GM23338 (cell line): ENCODE measurements around the gene ACAD8.

Experiments
- EZH2 ChIP-seq: fragments of 200-600 bp; sonication (generic); IDR thresholded peaks from one replicate; pipeline ENCODE4 v1.8.0; 2017; ENCODE audit warnings: antibody characterized with exemption, mild to moderate bottlenecking, low read depth; ENCODE audit not compliant: unreplicated experiment
- EZH2phosphoT487 ChIP-seq: fragments of 200-600 bp; sonication (generic); IDR thresholded peaks from one replicate; pipeline ENCODE4 v1.8.1; 2018; ENCODE audit warnings: antibody characterized with exemption; ENCODE audit not compliant: unreplicated experiment
- POLR2AphosphoS5 ChIP-seq: IDR thresholded peaks from 2 replicates; pipeline ENCODE4 v1.6.1; 2016; ENCODE audit warnings: antibody characterized with exemption, low read depth
- STAT1 ChIP-seq: IDR thresholded peaks from one replicate; pipeline ENCODE4 v1.6.1; 2016; ENCODE audit warnings: antibody characterized with exemption; ENCODE audit not compliant: unreplicated experiment
- TF ChIP-seq, protein P1 (sequence below), 2 experiments: fragments of 200-600 bp in 1 of 2; sonication (generic) in 1 of 2; conservative IDR thresholded peaks; 2 replicates each; pipeline versions ENCODE4 v1.5.1 to v1.6.1; 2016 to 2017; ENCODE audit warnings: antibody characterized with exemption in 2 of 2, low read depth in 2 of 2, mild to moderate bottlenecking in 2 of 2, moderate library complexity in 1 of 2
- TF ChIP-seq, protein P2 (sequence below): IDR thresholded peaks from one replicate; pipeline ENCODE4 v1.6.1; 2018; ENCODE audit warnings: antibody characterized with exemption; ENCODE audit not compliant: unreplicated experiment

DNA sequence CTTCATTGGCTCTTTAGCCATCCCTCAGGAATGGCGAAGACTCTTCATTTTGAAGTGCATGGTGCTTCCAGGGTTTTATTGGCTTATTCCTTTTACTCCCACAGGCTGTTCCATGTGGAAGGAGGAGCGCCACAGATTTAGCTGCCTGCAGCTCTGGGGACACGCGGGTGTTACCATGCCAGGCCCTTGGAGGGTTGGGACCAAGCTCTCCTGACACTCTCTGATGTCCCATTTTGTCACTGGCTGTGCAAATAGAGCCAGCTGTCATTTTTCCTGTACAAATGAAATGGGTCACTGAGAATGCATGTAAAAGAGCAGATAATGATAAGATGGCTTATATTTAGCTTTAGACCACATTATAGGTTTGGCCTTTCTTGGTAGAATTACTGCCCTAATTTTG is 9.5 kb upstream of the ACAD8 start:
- TF ChIP-seq, protein P1, sequence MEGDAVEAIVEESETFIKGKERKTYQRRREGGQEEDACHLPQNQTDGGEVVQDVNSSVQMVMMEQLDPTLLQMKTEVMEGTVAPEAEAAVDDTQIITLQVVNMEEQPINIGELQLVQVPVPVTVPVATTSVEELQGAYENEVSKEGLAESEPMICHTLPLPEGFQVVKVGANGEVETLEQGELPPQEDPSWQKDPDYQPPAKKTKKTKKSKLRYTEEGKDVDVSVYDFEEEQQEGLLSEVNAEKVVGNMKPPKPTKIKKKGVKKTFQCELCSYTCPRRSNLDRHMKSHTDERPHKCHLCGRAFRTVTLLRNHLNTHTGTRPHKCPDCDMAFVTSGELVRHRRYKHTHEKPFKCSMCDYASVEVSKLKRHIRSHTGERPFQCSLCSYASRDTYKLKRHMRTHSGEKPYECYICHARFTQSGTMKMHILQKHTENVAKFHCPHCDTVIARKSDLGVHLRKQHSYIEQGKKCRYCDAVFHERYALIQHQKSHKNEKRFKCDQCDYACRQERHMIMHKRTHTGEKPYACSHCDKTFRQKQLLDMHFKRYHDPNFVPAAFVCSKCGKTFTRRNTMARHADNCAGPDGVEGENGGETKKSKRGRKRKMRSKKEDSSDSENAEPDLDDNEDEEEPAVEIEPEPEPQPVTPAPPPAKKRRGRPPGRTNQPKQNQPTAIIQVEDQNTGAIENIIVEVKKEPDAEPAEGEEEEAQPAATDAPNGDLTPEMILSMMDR (conservative IDR thresholded peaks at IDR 0.05; ENCODE audit: low read depth in 2 of 2), result no peak
- no peak for TF ChIP-seq EZH2
- TF ChIP-seq POLR2AphosphoS5, result no peak
- TF ChIP-seq, protein P2, sequence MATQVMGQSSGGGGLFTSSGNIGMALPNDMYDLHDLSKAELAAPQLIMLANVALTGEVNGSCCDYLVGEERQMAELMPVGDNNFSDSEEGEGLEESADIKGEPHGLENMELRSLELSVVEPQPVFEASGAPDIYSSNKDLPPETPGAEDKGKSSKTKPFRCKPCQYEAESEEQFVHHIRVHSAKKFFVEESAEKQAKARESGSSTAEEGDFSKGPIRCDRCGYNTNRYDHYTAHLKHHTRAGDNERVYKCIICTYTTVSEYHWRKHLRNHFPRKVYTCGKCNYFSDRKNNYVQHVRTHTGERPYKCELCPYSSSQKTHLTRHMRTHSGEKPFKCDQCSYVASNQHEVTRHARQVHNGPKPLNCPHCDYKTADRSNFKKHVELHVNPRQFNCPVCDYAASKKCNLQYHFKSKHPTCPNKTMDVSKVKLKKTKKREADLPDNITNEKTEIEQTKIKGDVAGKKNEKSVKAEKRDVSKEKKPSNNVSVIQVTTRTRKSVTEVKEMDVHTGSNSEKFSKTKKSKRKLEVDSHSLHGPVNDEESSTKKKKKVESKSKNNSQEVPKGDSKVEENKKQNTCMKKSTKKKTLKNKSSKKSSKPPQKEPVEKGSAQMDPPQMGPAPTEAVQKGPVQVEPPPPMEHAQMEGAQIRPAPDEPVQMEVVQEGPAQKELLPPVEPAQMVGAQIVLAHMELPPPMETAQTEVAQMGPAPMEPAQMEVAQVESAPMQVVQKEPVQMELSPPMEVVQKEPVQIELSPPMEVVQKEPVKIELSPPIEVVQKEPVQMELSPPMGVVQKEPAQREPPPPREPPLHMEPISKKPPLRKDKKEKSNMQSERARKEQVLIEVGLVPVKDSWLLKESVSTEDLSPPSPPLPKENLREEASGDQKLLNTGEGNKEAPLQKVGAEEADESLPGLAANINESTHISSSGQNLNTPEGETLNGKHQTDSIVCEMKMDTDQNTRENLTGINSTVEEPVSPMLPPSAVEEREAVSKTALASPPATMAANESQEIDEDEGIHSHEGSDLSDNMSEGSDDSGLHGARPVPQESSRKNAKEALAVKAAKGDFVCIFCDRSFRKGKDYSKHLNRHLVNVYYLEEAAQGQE, result no peak
- no peak for TF ChIP-seq EZH2phosphoT487
- no peak for TF ChIP-seq STAT1
